Inferior parietal cortex (tissue), 1 donor: ENCODE measurements around the gene FANCC.

Source experiments
- DNase-seq: peaks from one replicate; pipeline ENCODE4 v3.0.0-alpha.2; 2016; ENCODE audit errors: extremely low spot score

Gene FANCC

DNA sequence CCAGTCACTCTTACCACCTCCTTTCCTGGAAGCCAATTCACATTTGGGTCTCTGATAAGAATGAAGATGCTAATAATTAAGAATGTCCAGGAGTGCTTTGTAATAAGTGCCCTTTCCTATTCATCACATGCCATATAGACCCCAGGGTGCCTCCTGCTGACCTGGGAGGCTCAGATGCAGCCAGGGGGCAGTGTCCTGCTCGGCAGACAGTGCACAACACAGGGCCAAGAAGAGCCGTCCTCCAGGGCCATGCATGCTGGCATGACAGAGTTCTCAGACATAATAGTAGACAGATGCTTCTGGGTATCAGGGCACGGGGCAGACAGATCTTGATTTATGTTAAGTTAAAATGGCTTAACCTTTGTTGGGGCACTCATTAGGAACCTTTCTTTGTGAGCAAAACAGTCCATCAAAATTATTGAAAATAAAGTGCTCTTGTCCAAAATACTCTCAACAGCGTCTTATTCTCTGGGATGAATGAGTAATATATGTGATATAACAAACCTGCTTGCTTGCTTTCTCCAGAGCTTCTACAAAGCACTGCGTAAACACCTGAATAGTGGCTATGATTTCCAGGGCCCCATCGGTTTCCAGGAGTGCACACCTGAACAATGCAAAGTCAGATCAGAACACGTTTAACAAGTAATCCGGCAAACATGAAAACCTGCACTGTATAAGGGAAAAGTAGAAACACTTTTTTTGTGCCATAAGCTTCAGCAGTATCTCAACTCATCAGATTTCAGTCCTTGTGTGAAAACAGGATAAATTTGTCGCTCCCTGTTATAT lies 192.7 kb downstream of the FANCC start:
- no peak for DNase-seq

DNA sequence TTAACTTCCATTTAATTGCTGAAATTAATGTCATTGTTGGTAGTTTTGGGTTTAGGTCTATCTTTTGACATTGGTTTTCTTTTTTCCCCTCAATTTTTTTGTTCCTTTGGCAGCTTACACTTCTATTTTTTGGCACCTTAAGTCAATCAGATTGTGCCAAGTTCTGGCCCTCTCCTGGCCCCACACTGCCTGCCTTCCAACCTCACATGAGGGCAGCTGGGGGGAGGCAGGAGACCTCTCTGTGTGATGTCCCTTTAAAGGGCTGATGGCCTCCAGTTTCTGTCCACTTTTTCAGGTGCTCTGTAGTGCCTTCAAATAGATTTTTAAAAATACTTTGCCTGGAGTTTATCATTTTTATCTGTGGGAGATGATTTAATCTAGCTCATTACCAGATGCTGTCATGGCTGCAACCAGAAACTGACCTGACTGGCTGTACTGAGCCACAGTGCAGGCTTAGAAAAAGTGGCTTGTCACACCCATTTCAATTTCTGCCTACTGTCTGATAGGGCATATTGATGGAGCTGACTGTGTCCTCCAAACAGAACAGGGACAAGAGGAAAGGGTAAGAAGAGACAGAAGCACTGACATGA lies 196.6 kb downstream of the FANCC start:
- DNase-seq, result no peak

DNA sequence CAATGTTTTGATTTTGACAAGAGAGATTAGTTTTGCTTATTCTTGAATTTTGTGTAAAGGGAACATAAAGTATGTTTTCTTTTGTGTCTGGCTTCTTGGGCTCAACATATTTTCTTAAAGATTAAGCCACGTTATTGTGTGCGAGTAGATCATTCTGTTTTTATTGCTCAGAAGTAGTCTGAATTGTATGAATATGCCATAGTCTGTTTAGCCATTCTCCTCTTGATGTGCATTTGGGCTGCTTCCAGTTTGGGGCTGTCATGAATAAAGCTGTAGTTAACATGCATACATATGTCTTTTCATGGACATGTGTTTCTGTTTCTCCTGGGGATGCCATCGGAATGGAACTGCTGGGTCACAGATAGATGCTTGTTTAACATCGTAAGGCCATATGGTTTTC lies 198.9 kb downstream of the FANCC start:
- DNase-seq, result no peak

DNA sequence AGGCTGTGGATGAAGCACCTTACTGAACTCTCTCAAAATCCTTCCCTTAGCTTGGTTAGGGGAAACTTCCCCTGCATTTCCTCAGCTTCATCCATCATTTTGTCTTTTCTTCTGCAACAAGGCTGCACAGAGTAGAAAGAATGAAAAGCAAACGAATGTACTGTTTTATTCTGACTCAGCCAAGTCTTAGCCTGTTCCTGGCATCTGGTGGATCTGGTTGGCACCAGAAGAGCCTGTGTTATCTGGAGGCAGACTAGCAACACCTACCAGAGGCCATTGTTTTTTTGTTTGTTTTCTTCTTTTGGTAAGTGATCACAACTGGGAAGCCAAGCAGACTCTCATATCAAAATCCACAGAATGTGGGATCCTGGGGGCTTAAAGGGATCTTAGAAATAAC lies 200.7 kb downstream of the FANCC start:
- DNase-seq, result no peak

DNA sequence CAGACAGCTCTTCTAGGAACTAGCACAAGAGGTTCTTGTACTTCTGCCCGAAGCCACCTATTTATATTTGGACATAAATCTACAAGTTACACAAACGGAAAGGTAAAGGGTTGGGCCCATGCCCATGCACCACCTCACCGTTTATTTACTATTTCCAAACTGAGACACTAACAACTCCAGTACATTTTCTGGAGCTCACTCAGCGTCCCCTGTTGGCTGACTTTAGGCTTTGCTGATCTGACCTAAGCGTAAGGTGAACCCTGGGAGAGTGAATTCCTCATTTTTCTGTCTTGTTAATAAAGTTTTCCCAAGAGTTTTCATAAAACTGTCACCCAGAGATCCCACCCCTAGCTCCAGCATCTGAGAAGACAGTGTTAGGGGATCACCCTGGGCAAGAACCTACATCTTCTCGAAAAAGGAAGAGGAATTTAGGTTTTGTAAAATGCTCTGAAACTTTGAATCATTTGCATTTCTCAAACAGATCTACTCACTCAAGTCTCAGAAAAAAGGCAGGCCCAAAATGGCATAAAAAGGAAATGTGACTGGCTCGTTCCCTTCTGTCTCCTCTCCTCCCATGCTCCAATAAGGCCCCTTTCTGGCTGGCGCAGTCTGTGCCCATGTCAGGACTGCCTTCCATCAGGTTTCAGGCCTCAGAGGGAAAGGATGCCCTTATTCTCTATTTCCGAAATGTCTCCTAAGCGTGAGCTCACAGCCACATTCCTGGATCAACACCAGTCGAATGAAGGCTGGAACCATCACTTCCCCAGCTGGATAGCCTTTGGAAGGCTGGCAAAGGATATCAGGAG lies 201.3 kb downstream of the FANCC start:
- no peak for DNase-seq

DNA sequence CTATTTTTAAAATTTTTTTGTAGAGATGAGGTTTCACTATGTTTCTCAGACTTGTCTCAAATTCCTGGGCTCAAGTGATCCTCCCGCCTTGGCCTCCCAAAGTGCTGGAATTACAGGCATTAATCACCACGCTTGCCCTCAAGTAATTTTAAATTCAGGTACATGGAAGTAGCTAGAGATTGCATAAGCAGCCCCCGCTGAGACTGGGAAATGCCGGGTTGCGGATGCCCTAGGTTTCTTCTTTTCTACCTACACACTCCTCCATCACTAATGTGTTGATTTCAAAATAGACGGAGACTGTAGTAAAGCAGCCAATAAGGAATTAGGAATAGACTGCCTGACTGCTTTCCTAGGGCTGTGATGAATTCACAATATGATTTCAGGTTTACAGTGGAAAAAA lies 202.4 kb downstream of the FANCC start:
- DNase-seq, result no peak

DNA sequence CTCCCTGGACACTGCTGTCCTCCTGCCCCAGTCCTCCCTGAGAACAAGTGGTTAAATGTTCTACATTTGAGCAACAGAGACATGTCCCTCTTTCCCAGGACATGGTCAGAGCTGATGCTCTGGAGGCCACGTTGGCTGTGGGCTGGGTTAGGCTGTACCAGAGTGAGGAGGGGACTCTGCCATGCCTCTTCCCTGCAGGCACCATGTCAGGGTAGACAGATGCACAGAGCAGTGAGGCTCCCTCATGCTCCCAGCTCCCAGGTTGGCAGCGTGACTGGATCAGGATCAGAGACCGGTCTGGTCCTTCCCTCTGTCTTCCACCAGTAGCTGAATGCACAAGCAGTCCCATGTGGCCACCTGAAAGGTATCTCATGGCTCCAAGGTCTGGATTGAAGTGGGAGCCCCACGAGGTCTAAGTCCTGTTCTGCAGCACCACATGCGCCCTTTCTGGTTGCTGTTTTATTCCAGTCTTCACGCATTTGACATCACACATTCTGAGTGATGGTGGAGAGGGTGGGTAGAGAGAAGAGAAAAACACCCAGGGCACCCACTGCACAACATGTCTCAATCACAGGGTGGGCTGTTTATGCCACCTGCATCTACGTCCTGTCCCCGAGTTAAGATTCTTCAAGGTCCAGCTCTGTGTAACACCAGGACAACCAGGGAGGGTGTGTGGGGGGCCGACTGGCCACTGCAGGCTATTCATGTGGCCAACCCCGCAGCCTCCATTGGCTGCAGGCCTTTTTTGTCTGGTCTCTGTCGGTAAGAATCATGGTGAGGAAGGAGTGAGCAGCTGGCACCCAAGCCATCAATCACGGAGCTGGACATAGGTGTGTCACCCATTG lies 204.9 kb downstream of the FANCC start:
- DNase-seq, result no peak

DNA sequence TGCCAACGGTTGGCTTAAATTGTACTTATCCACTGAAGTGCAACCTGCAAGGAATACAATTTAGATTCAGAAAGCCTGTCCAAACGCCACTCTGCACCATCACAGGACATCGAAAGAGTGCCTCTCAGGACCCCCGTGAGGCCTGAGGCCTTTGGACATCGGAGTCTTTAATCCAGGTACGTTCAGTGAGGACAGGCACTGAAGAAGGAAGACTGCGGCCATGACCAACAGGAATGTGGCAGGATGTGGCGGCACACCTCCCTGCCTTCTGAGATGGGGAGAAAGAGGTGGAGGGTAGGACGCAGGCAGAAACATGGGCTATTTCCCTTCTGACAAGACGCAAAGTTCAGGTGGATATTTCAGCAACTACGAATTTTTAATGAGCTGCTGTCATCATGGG lies 205.8 kb downstream of the FANCC start:
- DNase-seq, result no peak

DNA sequence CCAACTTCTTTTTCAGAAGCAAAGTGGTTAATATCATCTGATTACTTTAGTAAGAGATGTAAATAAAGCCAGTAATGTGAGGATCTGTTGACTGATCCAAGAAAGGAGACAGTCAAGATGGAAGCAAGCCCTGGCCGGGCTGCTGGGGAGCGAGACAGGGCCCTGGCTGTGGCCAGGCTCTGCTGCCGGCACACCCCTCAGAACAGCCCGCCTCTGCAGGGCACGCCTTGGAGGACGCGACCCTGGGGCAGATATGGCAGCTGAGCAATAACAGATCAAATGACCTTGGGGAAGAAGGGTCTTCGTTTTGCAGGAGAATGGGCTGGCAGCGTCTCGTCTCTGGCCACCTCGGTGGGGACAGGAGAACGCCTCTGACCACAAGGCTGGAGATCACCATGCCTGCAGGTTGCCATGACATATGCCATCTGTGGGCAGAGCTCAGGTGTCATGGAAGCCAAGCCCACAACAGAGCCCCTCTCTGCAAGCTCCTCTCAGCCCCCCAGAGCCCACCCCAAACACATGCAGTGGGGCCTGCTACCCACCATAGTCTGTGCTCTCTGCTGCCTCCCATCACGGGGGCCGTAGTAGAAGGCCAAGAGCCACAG lies 206.5 kb downstream of the FANCC start:
- no peak for DNase-seq

DNA sequence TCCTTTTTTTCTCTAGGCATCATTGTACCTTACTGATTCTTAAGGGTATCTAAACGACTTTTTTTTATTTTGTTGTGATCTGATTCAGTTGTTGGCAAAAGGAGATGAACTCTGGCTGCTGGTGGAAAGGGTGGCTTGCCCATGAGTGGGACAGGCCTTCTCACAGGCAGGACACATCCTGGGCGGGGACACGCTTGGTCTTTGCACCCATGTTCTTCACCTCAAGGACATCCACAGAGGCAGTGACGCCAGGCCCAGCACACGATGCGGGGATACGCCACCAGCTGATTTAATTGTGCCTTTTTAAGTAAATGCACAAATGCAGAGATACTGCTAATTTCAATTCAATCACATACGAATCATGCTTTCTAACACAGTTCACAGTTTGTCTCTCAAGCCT lies 208.1 kb downstream of the FANCC start:
- DNase-seq, result no peak

DNA sequence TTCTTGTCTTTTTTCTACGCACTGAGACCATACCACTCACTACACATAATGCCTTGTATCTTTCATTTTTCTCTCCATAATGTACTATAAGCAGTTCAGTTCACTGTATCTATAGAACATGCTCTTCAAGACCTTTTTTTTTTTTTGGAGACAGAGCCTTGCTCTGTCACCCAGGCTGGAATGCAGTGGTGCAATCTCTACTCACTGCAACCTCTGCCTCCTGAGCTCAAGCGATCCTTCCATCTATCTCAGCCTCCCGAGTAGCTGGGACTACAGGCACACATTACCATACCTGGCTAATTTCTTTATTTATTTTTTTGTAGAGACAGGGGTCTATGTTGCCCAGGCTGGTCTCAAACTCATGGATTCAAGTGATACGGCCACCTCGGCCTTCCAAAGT lies 208.7 kb downstream of the FANCC start:
- DNase-seq, result no peak

DNA sequence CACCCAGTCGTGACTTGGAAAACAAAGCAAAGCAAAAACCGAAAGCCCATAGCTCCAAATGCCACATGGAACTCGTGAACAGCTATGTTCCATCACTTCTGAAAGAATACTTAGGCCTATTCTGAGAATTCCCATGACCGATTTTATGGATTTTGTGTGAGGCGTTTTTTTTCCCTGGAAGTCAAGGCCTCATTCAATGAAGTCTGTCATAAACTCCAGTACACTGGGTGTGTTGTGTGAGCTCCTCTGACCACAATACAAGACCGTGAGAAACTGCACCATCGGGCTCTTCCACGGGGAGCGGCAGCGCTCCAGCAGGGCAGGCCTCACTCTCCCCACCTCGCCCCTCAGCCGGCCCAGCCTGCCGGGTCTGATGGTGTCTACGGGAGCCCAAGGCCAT lies 209.5 kb downstream of the FANCC start:
- no peak for DNase-seq

DNA sequence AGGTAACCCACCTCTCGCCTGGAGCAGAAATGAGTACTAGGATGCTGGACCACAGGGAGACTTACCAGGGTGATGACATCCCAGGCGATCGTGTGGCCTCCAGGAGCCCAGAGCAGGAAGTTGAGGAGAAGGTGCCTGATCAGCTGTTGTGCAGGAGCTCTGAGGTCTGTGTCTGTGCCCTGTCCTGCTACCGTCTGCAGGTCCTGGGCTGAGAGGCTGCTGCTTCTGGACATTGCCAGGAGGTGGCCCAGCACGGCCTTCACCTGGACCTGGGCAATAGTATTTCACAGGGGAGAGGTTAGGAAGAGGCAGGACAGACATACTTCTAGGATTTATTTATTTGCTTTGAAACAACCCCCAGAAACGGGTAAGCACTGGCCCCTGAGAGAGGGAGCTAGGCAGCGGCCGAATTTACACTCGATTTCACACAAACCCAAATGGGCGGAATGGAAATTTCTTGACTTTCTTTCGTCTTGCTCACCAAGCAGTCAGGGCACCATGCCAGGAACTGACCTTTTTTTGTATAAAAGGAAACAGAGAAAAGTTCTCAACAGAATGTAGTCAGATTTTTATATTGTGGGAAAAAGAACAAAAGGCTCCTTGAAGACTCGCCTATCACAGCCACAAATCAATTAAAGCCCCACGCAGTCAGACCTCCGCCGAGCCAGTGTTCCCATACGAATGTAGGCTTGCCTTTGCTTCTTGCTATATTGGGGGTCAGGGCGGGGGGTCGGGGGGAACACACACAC lies 210.3 kb downstream of the FANCC start:
- DNase-seq, result no peak

DNA sequence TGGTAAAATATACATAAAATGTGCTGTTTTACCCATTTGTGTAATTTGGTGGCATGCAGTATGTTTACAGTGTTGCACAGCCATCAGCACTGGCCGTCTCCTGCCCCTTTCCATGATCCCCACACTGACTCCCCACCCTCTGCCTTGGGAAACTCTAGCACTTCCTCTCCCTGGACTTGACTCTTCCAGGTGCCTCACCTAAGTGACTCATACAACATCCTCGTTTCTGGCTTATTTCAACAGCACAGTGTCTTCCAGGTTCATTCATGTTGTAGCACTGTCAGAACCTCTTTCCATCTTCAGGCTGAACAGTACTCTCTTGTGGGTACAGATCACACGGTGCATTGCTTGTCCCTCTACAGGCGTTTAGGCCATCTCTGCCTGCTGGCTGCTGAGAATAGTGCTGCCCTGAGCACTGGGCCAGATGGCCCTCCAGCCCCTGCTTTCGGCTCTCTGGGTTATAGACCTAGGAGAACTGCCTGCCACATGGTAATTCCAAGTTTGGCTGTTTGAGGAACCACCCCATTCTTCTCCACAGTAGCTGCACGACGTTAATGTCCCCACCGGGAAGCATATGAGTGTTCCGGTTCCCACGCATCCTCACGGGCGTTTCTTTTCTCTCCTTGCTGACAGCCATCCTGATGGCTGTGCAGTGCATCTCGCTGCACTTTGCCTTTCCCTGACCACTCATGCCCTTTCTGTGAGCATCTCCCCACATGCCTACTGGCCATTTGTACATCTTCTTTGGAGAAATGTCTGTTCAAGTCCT lies 211.8 kb downstream of the FANCC start:
- DNase-seq, result no peak

DNA sequence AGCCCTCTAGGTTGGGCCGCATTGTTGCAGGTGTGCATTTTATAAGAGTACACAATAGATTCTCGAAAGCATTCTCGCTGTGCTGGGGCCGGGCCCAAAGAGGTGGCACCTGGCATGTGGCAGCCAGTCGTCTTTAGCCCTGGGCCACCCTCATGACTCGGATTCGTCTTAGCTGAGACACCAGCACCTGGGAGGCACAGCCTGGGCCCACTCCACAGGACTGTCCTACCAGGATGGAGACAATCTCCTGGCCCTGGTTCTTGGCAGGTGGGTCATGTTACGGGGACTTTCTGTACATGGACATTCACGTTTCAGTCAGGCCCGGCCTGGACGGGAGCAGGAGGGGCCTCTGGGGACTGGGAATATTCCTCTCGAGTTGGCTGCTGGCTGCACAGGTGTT lies 212.5 kb downstream of the FANCC start:
- no peak for DNase-seq

DNA sequence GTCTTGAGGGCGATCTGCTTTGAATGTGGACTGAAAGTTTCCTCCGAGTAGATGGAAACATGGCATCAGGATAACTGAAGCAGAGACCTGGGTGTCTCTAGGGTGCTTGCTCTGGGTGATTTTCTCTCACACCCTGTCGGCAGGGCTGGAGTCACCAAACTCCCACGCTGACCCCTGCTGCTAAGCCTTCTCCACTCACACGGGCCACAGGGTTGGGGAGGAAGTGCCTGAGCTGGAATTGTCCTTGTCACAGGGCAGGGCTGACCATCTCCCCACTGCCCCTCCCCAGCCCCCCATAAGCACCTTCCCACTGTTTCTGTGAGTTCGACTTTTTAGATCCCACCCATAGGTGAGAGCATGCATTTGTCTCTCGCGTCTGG lies 212.9 kb downstream of the FANCC start:
- DNase-seq, result no peak

DNA sequence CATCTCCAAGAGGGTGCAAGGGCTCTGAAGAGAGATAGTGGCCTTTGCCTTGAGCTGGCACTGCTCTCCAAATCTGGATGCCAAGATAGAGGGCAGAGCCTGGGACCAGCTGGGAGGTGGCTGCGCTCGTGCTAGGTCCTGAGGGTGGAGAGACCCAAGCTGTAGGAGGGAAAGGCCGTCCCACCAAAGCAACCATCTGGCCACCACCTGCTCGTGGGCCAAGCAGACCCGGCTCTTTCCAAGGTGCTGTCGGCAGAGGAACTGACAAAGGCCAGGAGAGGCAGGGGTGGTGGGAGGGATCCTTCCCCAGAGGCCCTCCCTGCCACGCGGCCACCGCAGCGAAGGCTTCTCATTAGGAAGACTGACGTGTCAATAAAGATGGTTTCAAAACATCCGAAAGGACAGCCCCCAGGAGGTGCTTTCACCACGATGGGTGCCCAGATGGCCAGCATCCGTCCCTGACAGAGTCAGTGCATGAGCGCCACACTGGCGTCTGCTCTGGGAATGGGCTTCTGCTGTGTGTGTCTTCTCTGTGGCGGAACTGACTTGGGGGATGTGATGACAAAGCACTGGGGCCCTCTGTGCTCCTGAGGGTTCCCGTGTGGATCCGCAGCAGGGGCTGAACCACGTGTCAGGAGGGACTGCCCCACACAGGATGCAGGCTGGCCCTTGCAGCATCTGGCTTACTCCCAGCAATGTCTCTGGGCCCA lies 213.5 kb downstream of the FANCC start:
- no peak for DNase-seq

DNA sequence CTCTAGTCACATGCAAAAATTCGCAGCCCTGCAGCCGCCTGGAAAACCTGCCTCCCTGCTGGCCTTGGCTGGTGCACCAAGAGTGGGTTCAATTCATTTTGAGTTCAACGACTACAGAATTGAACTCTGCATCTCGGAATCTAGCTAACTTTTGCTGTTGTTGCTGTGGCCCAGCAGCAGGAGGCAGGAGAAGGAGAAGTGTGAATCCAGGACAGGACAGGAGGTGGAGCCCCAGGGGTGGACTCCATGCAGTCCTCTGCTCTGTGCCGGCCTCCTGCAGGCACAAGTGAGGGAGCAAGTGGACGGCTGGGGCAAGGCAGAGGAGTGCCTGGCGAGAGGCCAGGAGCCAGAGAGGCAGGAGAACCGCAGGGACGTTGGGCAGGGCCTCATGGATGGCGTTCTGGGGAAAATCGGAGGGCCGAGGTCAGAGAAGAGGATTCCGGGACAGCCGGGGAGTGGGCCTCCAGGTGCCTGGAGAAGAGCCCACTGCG lies 214.2 kb downstream of the FANCC start:
- DNase-seq, result no peak

DNA sequence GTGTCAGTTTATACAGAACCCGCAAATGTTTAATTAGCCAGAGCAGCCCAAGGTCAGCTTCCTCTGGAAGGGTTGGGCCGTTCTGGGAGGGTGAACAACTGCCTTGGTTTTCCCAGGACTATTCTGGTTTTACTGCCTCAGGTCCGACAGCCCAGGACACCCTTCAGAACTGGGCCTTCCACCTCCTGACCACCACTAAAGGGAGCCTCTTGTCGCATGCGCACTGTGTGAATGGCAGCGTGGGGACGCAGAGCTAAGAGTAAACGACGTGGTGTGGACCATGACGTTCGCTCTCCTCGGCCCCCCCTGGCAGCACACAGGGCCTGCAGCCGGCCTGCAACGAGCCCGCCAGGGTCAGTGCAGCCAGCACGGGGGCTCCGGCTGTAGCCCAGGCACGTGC lies 214.9 kb downstream of the FANCC start:
- DNase-seq, result no peak
